K562 (cell line): ENCODE data around the gene BEST2. TPM values are rescaled to one million over a fixed set of nuclear protein-coding genes. Genes with fewer than 3 reads are reported as not detected.

Source experiments
- CTBP1 ChIP-seq: fragments of 450-650 bp; IDR thresholded peaks from 2 replicates; pipeline ENCODE4 v1.6.1; 2016; ENCODE audit warnings: borderline replicate concordance
- FIP1L1 ChIP-seq: fragments of 200-400 bp; formaldehyde crosslinking; IDR thresholded peaks from 2 replicates; pipeline ENCODE4 v1.6.1; 2018; ENCODE audit warnings: mild to moderate bottlenecking, low read depth, low read length; ENCODE audit not compliant: poor library complexity, severe bottlenecking
- polyA plus RNA-seq, 8 experiments: library from polyadenylated mRNA; depleted of rRNA in 4 of 8; stranded (reverse) in 5 of 8; unstranded in 3 of 8; fragments of >200 nt; fragmentation: Nextera tagmentation in 2 of 8; fragmentation: Illumina TruSeq in 1 of 8; extraction: Ambion mirVana in 2 of 8; extraction: Trizol in 1 of 8; gene quantifications; 2 replicates each; pipeline versions ENCODE4 v1.2.1 to v1.2.3, GENCODE V29; 2011 to 2014; ENCODE audit warnings: inconsistent platforms in 1 of 8, missing spikeins in 1 of 8
- total RNA-seq, 7 experiments: library from RNA; depleted of rRNA in 6 of 7; stranded (reverse); fragments of >200 nt in 6 of 7; fragmentation: Illumina TruSeq in 2 of 7; extraction: Trizol in 2 of 7; gene quantifications; 2 replicates each; pipeline versions ENCODE4 v1.2.1 to v1.2.3, GENCODE V29; 2011 to 2021; ENCODE audit warnings: low replicate concordance in 1 of 7
- TF ChIP-seq, protein P1 (sequence below), 2 experiments: fragments of 450-650 bp; IDR thresholded peaks; 2 replicates each; pipeline ENCODE4 v1.6.1; 2016; ENCODE audit warnings: mild to moderate bottlenecking in 2 of 2, borderline replicate concordance in 1 of 2, low read depth in 1 of 2, moderate library complexity in 1 of 2
- TF ChIP-seq, protein P2 (sequence below), 2 experiments: fragments of 150-350 bp in 1 of 2; IDR thresholded peaks; 2 replicates each; pipeline ENCODE4 v1.6.1; 2012 to 2016; ENCODE audit warnings: low read depth in 2 of 2, low read length in 2 of 2, mild to moderate bottlenecking in 1 of 2, moderate library complexity in 1 of 2
- TF ChIP-seq, protein P3 (sequence below): sonication (generic); formaldehyde crosslinking; IDR thresholded peaks from 2 replicates; pipeline ENCODE4 v1.8.0; 2023; ENCODE audit warnings: missing genetic modification reagents, mild to moderate bottlenecking, borderline replicate concordance
- TF ChIP-seq, protein P4 (sequence below): fragments of 250-450 bp; sonication (Bioruptor Pico); IDR thresholded peaks from 2 replicates; pipeline ENCODE4 v1.5.0; 2021

BEST2 gene
- total and polyA plus RNA-seq, 9 of the 15 experiments (the other 6 are each of a cell fraction or from before 2014, with no cell fraction given), result not detected

DNA sequence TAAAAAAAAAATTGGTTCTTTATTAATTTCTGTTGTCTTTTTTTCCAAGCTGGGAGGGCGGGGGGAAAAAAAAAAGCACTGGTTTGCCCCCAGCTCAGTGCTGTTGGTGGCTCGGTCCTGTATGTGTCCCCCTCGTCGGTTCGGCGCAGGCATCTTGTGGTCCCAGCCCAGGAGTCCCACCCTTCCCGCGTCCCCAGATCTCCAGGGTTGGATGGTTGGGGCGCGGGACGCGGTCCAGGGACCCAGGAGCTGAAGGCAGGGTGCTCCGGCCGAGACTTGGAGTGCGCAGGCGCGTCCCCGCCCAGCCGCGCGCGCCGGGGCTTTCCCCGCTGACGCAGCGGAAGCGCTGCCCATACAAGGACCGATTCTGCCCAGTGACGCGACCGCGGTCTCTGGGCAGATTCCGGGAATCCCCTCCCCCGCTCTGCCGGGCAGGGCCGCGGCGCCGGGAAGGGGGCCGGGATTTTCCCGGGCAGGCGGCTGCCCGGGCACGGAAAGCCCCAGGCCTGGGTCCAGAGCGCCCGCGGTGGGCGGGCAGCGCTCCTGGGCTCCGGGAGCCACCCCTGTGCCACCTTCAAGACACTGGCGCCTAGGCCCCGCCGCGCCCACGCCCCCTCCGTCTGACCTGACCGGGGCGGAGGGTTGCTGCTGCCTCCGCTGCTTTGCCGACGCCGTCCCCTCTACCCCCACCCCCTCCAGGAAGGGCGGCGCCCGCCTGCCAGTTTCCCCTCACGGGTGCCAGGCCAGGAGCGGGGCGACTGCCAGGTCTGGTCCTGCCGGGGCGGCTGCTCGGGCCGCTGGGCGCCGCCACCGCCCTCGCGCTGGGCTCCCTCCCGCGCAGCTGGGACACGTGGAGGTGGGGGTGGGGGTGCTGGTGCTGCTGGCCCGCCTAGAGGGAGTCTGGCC lies 42.0 kb downstream of the BEST2 start (continued):
- TF ChIP-seq, protein P1, sequence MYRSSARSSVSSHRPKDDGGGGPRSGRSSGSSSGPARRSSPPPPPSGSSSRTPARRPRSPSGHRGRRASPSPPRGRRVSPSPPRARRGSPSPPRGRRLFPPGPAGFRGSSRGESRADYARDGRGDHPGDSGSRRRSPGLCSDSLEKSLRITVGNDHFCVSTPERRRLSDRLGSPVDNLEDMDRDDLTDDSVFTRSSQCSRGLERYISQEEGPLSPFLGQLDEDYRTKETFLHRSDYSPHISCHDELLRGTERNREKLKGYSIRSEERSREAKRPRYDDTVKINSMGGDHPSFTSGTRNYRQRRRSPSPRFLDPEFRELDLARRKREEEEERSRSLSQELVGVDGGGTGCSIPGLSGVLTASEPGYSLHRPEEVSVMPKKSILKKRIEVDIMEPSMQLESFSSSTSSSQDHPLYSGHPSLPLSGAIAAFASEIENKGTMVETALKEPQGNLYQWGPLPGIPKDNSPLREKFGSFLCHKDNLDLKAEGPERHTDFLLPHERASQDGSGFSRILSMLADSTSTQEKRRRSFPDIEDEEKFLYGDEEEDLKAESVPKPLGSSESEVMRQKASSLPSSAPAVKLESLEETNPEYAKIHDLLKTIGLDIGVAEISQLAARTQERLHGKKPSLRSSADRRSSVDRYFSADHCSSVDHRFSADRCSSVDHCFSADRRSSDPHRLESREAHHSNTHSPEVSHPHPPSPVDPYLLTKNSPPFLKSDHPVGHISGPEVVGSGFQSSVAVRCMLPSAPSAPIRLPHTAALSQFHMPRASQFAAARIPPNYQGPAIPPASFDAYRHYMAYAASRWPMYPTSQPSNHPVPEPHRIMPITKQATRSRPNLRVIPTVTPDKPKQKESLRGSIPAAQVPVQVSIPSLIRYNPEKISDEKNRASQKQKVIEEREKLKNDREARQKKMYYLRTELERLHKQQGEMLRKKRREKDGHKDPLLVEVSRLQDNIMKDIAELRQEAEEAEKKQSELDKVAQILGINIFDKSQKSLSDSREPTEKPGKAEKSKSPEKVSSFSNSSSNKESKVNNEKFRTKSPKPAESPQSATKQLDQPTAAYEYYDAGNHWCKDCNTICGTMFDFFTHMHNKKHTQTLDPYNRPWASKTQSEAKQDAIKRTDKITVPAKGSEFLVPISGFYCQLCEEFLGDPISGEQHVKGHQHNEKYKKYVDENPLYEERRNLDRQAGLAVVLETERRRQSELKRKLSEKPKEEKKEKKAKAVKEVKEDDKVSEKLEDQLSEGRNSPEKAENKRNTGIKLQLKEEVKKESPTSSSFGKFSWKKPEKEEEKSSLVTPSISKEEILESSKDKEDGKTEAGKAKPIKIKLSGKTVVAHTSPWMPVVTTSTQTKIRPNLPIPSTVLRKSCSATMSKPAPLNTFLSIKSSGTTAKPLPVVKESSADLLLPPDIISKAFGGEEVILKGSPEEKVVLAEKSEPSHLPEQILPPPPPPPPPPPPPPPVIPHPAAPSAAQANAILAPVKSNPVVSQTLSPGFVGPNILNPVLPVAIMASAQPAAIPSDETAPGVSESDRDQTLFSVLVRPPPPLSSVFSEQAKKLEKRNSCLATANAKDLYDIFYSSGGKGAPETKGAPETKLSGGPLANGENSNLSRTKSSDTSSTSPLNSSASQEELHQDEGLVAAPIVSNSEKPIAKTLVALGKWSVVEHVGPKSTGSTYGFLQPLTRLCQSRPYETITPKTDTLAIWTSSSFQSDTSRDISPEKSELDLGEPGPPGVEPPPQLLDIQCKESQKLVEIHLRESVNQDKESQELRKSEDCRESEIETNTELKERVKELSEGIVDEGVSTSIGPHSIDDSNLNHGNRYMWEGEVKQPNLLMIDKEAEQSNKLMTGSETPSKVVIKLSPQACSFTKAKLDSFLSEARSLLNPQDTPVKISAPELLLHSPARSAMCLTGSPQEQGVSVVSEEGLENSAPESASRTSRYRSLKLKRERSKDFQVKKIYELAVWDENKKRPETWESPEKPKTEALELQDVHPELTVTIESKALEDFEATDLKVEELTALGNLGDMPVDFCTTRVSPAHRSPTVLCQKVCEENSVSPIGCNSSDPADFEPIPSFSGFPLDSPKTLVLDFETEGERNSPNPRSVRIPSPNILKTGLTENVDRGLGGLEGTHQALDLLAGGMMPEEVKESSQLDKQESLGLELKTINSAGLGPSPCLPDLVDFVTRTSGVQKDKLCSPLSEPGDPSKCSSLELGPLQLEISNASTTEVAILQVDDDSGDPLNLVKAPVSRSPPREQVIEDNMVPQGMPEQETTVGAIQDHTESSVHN (IDR thresholded peaks at IDR 0.05; ENCODE audit: borderline replicate concordance in 1 of 2, low read depth in 1 of 2), result no peak
- peak; percentile 56; the same call in 1 of the 2 replicates for TF ChIP-seq CTBP1
- TF ChIP-seq, protein P2, sequence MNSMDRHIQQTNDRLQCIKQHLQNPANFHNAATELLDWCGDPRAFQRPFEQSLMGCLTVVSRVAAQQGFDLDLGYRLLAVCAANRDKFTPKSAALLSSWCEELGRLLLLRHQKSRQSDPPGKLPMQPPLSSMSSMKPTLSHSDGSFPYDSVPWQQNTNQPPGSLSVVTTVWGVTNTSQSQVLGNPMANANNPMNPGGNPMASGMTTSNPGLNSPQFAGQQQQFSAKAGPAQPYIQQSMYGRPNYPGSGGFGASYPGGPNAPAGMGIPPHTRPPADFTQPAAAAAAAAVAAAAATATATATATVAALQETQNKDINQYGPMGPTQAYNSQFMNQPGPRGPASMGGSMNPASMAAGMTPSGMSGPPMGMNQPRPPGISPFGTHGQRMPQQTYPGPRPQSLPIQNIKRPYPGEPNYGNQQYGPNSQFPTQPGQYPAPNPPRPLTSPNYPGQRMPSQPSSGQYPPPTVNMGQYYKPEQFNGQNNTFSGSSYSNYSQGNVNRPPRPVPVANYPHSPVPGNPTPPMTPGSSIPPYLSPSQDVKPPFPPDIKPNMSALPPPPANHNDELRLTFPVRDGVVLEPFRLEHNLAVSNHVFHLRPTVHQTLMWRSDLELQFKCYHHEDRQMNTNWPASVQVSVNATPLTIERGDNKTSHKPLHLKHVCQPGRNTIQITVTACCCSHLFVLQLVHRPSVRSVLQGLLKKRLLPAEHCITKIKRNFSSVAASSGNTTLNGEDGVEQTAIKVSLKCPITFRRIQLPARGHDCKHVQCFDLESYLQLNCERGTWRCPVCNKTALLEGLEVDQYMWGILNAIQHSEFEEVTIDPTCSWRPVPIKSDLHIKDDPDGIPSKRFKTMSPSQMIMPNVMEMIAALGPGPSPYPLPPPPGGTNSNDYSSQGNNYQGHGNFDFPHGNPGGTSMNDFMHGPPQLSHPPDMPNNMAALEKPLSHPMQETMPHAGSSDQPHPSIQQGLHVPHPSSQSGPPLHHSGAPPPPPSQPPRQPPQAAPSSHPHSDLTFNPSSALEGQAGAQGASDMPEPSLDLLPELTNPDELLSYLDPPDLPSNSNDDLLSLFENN (IDR thresholded peaks at IDR 0.05; ENCODE audit: low read depth in 2 of 2, low read length in 2 of 2), result 0 out of 4 replicates have a peak, but pooled peaks of 1 of the 2 experiments have one; percentile 12
- TF ChIP-seq, protein P3, sequence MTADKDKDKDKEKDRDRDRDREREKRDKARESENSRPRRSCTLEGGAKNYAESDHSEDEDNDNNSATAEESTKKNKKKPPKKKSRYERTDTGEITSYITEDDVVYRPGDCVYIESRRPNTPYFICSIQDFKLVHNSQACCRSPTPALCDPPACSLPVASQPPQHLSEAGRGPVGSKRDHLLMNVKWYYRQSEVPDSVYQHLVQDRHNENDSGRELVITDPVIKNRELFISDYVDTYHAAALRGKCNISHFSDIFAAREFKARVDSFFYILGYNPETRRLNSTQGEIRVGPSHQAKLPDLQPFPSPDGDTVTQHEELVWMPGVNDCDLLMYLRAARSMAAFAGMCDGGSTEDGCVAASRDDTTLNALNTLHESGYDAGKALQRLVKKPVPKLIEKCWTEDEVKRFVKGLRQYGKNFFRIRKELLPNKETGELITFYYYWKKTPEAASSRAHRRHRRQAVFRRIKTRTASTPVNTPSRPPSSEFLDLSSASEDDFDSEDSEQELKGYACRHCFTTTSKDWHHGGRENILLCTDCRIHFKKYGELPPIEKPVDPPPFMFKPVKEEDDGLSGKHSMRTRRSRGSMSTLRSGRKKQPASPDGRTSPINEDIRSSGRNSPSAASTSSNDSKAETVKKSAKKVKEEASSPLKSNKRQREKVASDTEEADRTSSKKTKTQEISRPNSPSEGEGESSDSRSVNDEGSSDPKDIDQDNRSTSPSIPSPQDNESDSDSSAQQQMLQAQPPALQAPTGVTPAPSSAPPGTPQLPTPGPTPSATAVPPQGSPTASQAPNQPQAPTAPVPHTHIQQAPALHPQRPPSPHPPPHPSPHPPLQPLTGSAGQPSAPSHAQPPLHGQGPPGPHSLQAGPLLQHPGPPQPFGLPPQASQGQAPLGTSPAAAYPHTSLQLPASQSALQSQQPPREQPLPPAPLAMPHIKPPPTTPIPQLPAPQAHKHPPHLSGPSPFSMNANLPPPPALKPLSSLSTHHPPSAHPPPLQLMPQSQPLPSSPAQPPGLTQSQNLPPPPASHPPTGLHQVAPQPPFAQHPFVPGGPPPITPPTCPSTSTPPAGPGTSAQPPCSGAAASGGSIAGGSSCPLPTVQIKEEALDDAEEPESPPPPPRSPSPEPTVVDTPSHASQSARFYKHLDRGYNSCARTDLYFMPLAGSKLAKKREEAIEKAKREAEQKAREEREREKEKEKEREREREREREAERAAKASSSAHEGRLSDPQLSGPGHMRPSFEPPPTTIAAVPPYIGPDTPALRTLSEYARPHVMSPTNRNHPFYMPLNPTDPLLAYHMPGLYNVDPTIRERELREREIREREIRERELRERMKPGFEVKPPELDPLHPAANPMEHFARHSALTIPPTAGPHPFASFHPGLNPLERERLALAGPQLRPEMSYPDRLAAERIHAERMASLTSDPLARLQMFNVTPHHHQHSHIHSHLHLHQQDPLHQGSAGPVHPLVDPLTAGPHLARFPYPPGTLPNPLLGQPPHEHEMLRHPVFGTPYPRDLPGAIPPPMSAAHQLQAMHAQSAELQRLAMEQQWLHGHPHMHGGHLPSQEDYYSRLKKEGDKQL (CRISPR knock-in tag), result no peak
- peak; percentile 100 for TF ChIP-seq FIP1L1
- TF ChIP-seq, protein P4, sequence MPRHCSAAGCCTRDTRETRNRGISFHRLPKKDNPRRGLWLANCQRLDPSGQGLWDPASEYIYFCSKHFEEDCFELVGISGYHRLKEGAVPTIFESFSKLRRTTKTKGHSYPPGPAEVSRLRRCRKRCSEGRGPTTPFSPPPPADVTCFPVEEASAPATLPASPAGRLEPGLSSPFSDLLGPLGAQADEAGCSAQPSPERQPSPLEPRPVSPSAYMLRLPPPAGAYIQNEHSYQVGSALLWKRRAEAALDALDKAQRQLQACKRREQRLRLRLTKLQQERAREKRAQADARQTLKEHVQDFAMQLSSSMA (CRISPR knock-in tag), result no peak
